ENCODE results near the gene TRPM3. TPM values are rescaled to one million over a fixed set of nuclear protein-coding genes. Genes with fewer than 3 reads are reported as not detected.

Gene TRPM3
- total RNA-seq (2021) (0.26 TPM in 1 of 2 replicates, not detected in the other), Bru-seq, nascent RNA (percentile 12 among the genes with signal in this experiment), BruChase-seq, experiment 1, labeled RNA remaining after a 2-hour chase (percentile 12 among the genes with signal in this experiment), BruChase-seq, experiment 2, labeled RNA remaining after a 6-hour chase (percentile 19 among the genes with signal in this experiment)
- long read RNA-seq, result 0 reads

DNA sequence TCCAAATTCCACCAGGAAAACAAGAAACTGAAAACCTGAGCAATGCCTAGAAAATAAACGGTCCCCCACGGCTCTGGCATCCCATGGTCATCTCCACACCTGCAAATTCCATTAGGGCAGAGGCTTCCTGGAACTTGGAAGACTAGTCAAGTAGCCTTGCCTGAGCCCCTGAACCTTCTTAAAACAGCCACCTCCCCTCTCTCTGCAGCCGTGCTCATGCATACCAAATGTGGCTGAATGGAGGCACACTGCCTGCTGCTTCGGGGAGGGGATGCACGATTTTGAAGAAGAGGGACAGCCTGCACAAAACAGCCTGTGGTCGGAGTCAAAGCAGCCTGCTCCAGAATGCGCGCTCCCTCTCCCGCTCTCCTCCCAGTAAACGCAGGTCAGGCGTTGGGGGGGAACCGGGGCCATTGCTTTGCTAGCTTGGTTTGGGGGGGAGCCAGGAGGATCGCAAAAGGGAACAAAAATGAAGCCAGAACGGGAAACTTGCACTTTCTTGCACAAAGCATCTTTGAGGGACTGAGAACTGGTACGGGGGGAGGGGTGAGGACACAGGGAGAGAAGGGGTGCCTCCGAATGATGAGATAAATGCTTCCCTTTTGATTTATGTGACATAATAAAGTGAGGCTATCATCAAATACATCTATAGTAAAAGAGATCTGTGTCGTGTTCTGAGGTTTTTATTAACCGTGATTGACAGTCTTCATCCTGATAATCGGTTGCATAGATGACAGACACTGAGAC lies at the start of gene TRPM3:
Gene TRPM3, minus strand, starts transcription at position 347 of the 747 bp plus-strand sequence. Its CDS starts 267 bp downstream, at position 80.
- TF ChIP-seq EZH2 (IDR thresholded peaks at IDR 0.05; ENCODE audit: low read depth), result no peak
- TF ChIP-seq, protein P1, sequence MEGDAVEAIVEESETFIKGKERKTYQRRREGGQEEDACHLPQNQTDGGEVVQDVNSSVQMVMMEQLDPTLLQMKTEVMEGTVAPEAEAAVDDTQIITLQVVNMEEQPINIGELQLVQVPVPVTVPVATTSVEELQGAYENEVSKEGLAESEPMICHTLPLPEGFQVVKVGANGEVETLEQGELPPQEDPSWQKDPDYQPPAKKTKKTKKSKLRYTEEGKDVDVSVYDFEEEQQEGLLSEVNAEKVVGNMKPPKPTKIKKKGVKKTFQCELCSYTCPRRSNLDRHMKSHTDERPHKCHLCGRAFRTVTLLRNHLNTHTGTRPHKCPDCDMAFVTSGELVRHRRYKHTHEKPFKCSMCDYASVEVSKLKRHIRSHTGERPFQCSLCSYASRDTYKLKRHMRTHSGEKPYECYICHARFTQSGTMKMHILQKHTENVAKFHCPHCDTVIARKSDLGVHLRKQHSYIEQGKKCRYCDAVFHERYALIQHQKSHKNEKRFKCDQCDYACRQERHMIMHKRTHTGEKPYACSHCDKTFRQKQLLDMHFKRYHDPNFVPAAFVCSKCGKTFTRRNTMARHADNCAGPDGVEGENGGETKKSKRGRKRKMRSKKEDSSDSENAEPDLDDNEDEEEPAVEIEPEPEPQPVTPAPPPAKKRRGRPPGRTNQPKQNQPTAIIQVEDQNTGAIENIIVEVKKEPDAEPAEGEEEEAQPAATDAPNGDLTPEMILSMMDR (conservative IDR thresholded peaks at IDR 0.05), result no peak
- Histone ChIP-seq H3K79me2 (ENCODE audit: low read depth) (no peaks in the 10 kb centered on the region), H3K4me3 (no peak within 1 kb of the TSS), H3K9me3 (ENCODE audit: insufficient read depth, low read depth) (no peaks in the 10 kb centered on the region), H3K36me3 (ENCODE audit: low read depth) (no peaks in the 10 kb centered on the region), H3K27ac (no peak within 1 kb of the TSS), H3K27me3 (ENCODE audit: insufficient read depth, low read depth) (peaks cover 9% of the 10 kb centered on the region; the same call in 1 of the 2 replicates), H2AFZ (no peak within 1 kb of the TSS), H3F3A (ENCODE audit: insufficient read depth, low read depth) (no peaks in the 10 kb centered on the region), H3K4me2 (no peak within 1 kb of the TSS), H3K9me2 (ENCODE audit: insufficient read depth) (no peaks in the 10 kb centered on the region), H4K20me1 (ENCODE audit: insufficient read depth) (no peaks in the 10 kb centered on the region), H3K4me1 (replicated peaks; ENCODE audit: insufficient read depth) (no peaks in the 10 kb centered on the region)
- DNase-seq, result no peak
- ChIA-PET POLR2A (ENCODE audit: unreplicated experiment) (no interaction called here), CTCF (no interaction called here)
- intact Hi-C loops (cut with micrococcal nuclease; ENCODE audit: unreplicated experiment), result no loop called here
- no TSS peak for BruUV-seq (replicated peaks)

DNA sequence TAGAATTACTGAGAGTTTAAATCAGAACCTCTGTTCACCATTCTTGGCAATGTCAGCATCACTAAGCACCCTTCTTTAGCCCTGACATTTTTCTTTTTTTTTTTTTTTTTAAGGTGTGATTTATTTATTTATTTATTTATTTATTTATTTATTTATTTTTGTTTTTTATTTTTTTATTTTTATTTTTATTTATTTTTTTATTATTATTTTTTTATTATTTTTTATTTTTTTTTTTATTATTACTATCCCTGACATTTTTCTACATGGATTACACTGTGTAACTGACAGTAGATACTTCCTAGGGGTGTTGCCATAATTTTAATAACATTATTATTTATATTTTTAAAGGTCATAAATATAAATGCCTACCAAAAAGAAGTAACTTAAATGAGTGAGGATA lies 47.0 kb upstream of the TRPM3 start:
- no TSS peak for BruUV-seq (replicated peaks)
- DNase-seq, result no peak
- H3K27me3 ChIP-seq (ENCODE audit: insufficient read depth, low read depth), result no peaks in the 10 kb centered on the region
- POLR2A ChIA-PET (ENCODE audit: unreplicated experiment), result no interaction called here
- no peak overlapping the region for H3K4me2 ChIP-seq
- no peak overlapping the region for H3K27ac ChIP-seq
- H4K20me1 ChIP-seq (ENCODE audit: insufficient read depth), result no peaks in the 10 kb centered on the region
- H3K4me1 ChIP-seq (replicated peaks; ENCODE audit: insufficient read depth), result no peaks in the 10 kb centered on the region
- no peaks in the 10 kb centered on the region for H3F3A ChIP-seq (ENCODE audit: insufficient read depth, low read depth)
- H3K9me2 ChIP-seq (ENCODE audit: insufficient read depth), result no peaks in the 10 kb centered on the region
- CTCF ChIA-PET, result no interaction called here
- no peaks in the 10 kb centered on the region for H3K36me3 ChIP-seq (ENCODE audit: low read depth)
- H2AFZ ChIP-seq, result no peak overlapping the region
- no peaks in the 10 kb centered on the region for H3K9me3 ChIP-seq (ENCODE audit: insufficient read depth, low read depth)
- no peaks in the 10 kb centered on the region for H3K79me2 ChIP-seq (ENCODE audit: low read depth)
- intact Hi-C loops (cut with micrococcal nuclease; ENCODE audit: unreplicated experiment), result no loop called here
- no peak overlapping the region for H3K4me3 ChIP-seq
- no peak for TF ChIP-seq EZH2 (IDR thresholded peaks at IDR 0.05; ENCODE audit: low read depth)

DNA sequence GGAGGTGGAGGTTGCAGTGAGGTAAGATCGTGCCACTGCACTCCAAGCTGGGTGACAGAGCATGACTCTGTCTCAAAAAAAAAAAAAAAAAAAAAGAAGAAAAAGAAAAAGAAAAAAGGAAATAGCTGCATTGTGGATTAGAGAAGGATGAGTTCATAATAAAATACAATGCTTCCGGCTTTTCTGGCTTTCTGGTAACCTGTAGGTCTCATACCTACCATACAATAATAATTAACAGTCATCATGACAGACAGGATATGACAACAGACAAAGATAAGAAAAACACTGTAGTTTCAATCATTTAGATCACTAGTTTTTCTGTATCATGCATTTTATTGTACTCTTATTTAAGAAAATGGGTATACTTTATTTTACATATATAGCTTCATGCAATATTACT lies 40.7 kb upstream of the TRPM3 start:
- intact Hi-C loops (cut with micrococcal nuclease; ENCODE audit: unreplicated experiment), result no loop called here
- H3K4me2 ChIP-seq, result no peak overlapping the region
- H2AFZ ChIP-seq, result no peak overlapping the region
- no peak overlapping the region for H3K4me3 ChIP-seq
- TF ChIP-seq EZH2 (IDR thresholded peaks at IDR 0.05; ENCODE audit: low read depth), result no peak
- TF ChIP-seq, protein P1 (conservative IDR thresholded peaks at IDR 0.05), result no peak
- no peak overlapping the region for H3K27ac ChIP-seq
- no peak for DNase-seq
- BruUV-seq (replicated peaks), result no TSS peak
- no peaks in the 10 kb centered on the region for H3F3A ChIP-seq (ENCODE audit: insufficient read depth, low read depth)
- no peaks in the 10 kb centered on the region for H3K79me2 ChIP-seq (ENCODE audit: low read depth)
- CTCF ChIA-PET, result interaction anchor here (0.7 kb wide), 1 partner anchor 313 kb away, joined by 4 read pairs; no protein-coding TSS in a partner anchor
- H3K36me3 ChIP-seq (ENCODE audit: low read depth), result no peaks in the 10 kb centered on the region
- POLR2A ChIA-PET (ENCODE audit: unreplicated experiment), result no interaction called here
- H3K9me3 ChIP-seq (ENCODE audit: insufficient read depth, low read depth), result no peaks in the 10 kb centered on the region
- no peaks in the 10 kb centered on the region for H4K20me1 ChIP-seq (ENCODE audit: insufficient read depth)
- no peaks in the 10 kb centered on the region for H3K27me3 ChIP-seq (ENCODE audit: insufficient read depth, low read depth)
- no peaks in the 10 kb centered on the region for H3K9me2 ChIP-seq (ENCODE audit: insufficient read depth)
- H3K4me1 ChIP-seq (replicated peaks; ENCODE audit: insufficient read depth), result no peaks in the 10 kb centered on the region
